Kidney (tissue), 14 donors: ENCODE data around the gene ZNF488. TPM values are rescaled to one million over a fixed set of nuclear protein-coding genes. Genes with fewer than 3 reads are reported as not detected.
A peak's percentile ranks its signal among the peaks of the same experiment; 100 is the strongest.

Experiments
- DNase-seq, 5 donors: peaks; one replicate each; pipeline ENCODE4 v3.0.0-alpha.2; 2013 to 2020
- FAIRE-seq: peaks from 2 replicates; lab custom pipeline; 2012; peaks lifted over from hg19 to GRCh38; lab: Jason Lieb, UNC
- H3K27ac ChIP-seq, 2 donors: one replicate each; pipeline ENCODE4 v1.7.0; 2013; ENCODE audit warnings: low read depth in 2 of 2, low read length in 2 of 2, inconsistent platforms in 1 of 2
- H3K27me3 ChIP-seq: one replicate; pipeline ENCODE4 v1.7.1; 2013; ENCODE audit warnings: low read length, inconsistent platforms; ENCODE audit not compliant: control insufficient read depth, insufficient read depth
- H3K36me3 ChIP-seq, 3 donors: one replicate each; pipeline versions ENCODE4 v1.7.0 to v1.7.1; 2013; ENCODE audit warnings: low read length in 3 of 3, control low read depth in 1 of 3, inconsistent platforms in 1 of 3; ENCODE audit not compliant: insufficient read depth in 3 of 3, control insufficient read depth in 2 of 3
- H3K4me1 ChIP-seq, 3 donors: one replicate each; pipeline versions ENCODE4 v1.7.0 to v1.7.1; 2013; ENCODE audit warnings: low read length in 3 of 3, inconsistent platforms in 1 of 3, low read depth in 1 of 3; ENCODE audit not compliant: control insufficient read depth in 2 of 3, insufficient read depth in 2 of 3
- H3K4me3 ChIP-seq, 3 donors: one replicate each; pipeline versions ENCODE4 v1.7.0 to v1.8.1; 2013; ENCODE audit warnings: low read length in 3 of 3, control low read depth in 1 of 3, inconsistent platforms in 1 of 3
- H3K9ac ChIP-seq, 3 donors: one replicate each; pipeline versions ENCODE4 v1.7.0 to v1.7.1; 2013; ENCODE audit warnings: low read length in 3 of 3, control low read depth in 1 of 3, inconsistent platforms in 1 of 3
- H3K9me3 ChIP-seq, 3 donors: one replicate each; pipeline versions ENCODE4 v1.7.0 to v1.7.1; 2013; ENCODE audit warnings: low read length in 3 of 3, control low read depth in 1 of 3, inconsistent platforms in 1 of 3; ENCODE audit not compliant: control insufficient read depth in 2 of 3, insufficient read depth in 1 of 3
- intact Hi-C: fragments of 100-400 bp; cut with DNase I; formaldehyde crosslinking; loops from one replicate; pipeline ENCODE4 v1.11.1; 2022
- polyA plus RNA-seq: library from polyadenylated mRNA; stranded (reverse); fragments of 350-450 nt; fragmentation: Illumina TruSeq; extraction: RNeasy Lipid Tissue Mini Kit (QIAGEN cat#74804); gene quantifications from one replicate; pipeline ENCODE4 v1.2.3, GENCODE V29; 2014; ENCODE audit warnings: low read depth, low replicate concordance; ENCODE audit not compliant: insufficient read depth
- total RNA-seq: library from RNA; stranded (reverse); fragmentation: NEBNext Ultra II Directional; extraction: Animal tissue kit (Norgen Biotek cat#: 25700); gene quantifications from one replicate; pipeline ENCODE4 v1.2.1, GENCODE V29; 2021
- TF ChIP-seq, protein P1 (sequence below): IDR thresholded peaks from 3 replicates; pipeline ENCODE4 v1.5.1; 2012; ENCODE audit warnings: mild to moderate bottlenecking, moderate library complexity, borderline replicate concordance; ENCODE audit not compliant: insufficient read depth; ENCODE audit errors: extremely low read depth
- donor health status: control.
- donor health status: control.
- donor health status: control.
- donor health status: control.
- donor health status: control.
- donor health status: DM: yes; HTN: yes; CAD: no.
- donor health status: Normal renal cell carcinoma (clear cell type).

ZNF488 gene
- total and polyA plus RNA-seq, 2 donors from 2014 or later: 0.09 to 4.0 TPM

DNA sequence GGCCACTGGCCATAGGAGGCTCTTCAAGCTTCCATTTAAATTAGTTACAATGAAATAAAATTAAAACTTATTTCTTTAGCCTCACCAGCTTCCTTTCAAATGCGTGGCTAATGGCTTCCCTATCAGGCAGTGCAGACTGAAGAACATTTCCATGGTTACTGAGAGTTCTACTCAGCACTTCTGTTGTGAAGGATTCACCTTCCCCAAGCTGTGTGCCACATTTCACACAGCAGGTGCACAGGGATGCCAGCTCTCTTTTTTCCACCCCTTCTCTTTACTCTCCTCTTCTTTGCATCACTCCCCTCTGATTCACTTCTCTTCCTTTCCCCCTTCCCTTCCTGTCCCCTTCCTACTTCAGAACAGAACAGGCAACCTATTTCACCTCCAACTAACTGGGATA is 61.0 kb downstream of the ZNF488 start:
- TF ChIP-seq, protein P1, sequence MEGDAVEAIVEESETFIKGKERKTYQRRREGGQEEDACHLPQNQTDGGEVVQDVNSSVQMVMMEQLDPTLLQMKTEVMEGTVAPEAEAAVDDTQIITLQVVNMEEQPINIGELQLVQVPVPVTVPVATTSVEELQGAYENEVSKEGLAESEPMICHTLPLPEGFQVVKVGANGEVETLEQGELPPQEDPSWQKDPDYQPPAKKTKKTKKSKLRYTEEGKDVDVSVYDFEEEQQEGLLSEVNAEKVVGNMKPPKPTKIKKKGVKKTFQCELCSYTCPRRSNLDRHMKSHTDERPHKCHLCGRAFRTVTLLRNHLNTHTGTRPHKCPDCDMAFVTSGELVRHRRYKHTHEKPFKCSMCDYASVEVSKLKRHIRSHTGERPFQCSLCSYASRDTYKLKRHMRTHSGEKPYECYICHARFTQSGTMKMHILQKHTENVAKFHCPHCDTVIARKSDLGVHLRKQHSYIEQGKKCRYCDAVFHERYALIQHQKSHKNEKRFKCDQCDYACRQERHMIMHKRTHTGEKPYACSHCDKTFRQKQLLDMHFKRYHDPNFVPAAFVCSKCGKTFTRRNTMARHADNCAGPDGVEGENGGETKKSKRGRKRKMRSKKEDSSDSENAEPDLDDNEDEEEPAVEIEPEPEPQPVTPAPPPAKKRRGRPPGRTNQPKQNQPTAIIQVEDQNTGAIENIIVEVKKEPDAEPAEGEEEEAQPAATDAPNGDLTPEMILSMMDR: no peak
- H3K27me3 ChIP-seq: no peaks in the 10 kb centered on the region
- H3K9ac ChIP-seq: no peak overlapping the region
- intact Hi-C loops: no loop called here
- no peak overlapping the region for H3K27ac ChIP-seq
- DNase-seq (no peak), FAIRE-seq (no peak)
- H3K36me3 ChIP-seq: no peaks in the 10 kb centered on the region
- no peaks in the 10 kb centered on the region for H3K4me1 ChIP-seq
- no peak overlapping the region for H3K4me3 ChIP-seq
- no peaks in the 10 kb centered on the region for H3K9me3 ChIP-seq

DNA sequence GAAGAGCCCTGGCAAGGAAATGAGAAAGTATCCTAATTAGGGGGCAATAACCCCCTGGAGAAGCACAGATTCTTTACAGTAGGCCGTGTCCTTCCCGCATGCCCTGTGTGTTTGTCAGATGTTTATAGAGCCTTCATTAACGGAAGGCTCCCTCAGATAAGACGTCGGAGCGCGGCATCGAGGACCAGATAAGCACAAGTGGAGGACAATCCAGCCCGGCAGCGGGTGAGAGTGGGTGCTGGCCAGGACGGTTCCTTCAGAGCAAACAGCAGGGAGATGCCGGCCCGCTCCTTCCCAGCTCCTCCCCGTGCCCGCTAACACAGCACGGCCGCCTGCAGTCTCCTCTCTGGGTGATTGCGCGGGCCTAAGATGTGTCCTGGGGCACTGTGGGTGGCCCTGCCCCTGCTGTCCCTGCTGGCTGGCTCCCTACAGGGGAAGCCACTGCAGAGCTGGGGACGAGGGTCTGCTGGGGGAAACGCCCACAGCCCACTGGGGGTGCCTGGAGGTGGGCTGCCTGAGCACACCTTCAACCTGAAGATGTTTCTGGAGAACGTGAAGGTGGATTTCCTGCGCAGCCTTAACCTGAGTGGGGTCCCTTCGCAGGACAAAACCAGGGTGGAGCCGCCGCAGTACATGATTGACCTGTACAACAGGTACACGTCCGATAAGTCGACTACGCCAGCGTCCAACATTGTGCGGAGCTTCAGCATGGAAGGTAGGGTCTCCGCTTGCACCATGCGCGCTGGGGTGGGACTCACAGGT is 61.6 kb downstream of the ZNF488 start, which contains the start of gene GDF2:
GDF2 (plus strand) TSS at position 155 of the 762 bp plus-strand sequence; CDS start at position 370, 215 bp downstream.
- Histone ChIP-seq H3K9me3 (no peaks in the 10 kb centered on the region), H3K36me3 (no peaks in the 10 kb centered on the region), H3K4me3 (no peak within 1 kb of the TSS), H3K4me1 (no peaks in the 10 kb centered on the region), H3K27ac (no peak within 1 kb of the TSS), H3K27me3 (no peaks in the 10 kb centered on the region), H3K9ac (no peak within 1 kb of the TSS)
- intact Hi-C loops: no loop called here
- TF ChIP-seq, protein P1: no peak
- peak in 1 of 5 donors; percentile 65 for DNase-seq
- no peak for FAIRE-seq

DNA sequence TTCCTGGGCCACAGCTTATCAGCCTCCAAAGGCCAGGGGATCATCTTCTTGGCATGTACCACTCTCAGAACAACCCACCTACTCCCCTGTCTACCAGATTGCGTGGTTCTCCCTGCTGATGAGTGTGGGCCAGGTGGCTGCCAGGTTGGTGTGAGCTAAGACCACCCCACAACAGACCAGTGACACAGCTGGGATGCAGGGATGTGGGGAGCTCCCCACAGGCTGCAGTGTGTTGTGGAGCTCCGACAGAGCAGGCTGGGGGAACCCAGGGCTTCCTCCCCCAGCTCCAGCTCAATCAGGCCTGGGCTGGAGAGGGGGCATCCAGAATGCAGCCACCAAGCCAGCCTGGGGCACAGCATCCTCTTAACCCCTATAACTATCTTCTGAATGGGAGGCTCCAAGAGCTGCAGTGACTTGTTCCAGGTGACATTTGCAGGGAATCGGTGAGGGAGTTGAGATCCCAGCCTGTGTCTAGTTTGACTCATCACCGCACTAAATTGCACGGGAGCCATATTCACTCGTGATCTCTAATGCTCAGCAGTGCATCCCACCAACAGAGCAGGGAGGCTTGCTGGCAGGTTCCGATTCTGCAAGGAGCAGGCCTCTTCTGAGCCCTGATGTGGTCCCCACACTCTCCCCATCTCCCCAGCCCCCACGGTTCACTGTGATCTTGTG is 62.4 kb downstream of the ZNF488 start:
- TF ChIP-seq, protein P1: no peak
- H3K9me3 ChIP-seq: no peaks in the 10 kb centered on the region
- H3K27me3 ChIP-seq: no peaks in the 10 kb centered on the region
- no peak overlapping the region for H3K27ac ChIP-seq
- FAIRE-seq (no peak), DNase-seq (no peak)
- H3K4me3 ChIP-seq: no peak overlapping the region
- no peaks in the 10 kb centered on the region for H3K36me3 ChIP-seq
- H3K4me1 ChIP-seq: no peaks in the 10 kb centered on the region
- no peak overlapping the region for H3K9ac ChIP-seq
- intact Hi-C loops: no loop called here
